SK-N-SH (cell line): ENCODE measurements around the gene MTTP. TPM values are rescaled to one million over a fixed set of nuclear protein-coding genes. Genes with fewer than 3 reads are reported as not detected.

Experiments used
- CTCF ChIA-PET: fragments of 300-600, 350-600 bp; formaldehyde crosslinking; extraction: SDS; loops from one replicate; lab custom pipeline; 2021; lab: Yijun Ruan, JAX
- POLR2A ChIA-PET: fragments of 350-600 bp; sonication (Branson Sonifier 250); formaldehyde crosslinking; extraction: SDS; loops from one replicate; lab custom pipeline; 2020; ENCODE audit warnings: antibody characterized with exemption, inconsistent platforms; lab: Yijun Ruan, JAX
- DNase-seq: peaks from one replicate; pipeline ENCODE4 v3.0.0; 2012
- H2AFZ ChIP-seq: fragments of 200-600 bp; sonication (generic); 2 replicates; pipeline ENCODE4 v1.8.1; 2016; ENCODE audit warnings: antibody characterized with exemption, mild to moderate bottlenecking, low read depth
- H3F3A ChIP-seq: fragments of 200-600 bp; sonication (generic); replicated peaks from 2 replicates; pipeline ENCODE3; 2016; ENCODE audit warnings: antibody characterized with exemption, mild to moderate bottlenecking; ENCODE audit not compliant: insufficient read depth
- H3K27ac ChIP-seq, 2 experiments: fragments of 200-500 bp in 1 of 2; fragments of 200-600 bp in 1 of 2; sonication (Bioruptor generic) in 1 of 2; sonication (generic), shearing (Covaris generic) in 1 of 2; 2 replicates each; pipeline versions ENCODE4 v1.5.1 to v1.6.1; 2014 to 2016; ENCODE audit warnings: low read depth in 2 of 2, inconsistent platforms in 1 of 2, low read length in 1 of 2, mild to moderate bottlenecking in 1 of 2, mixed read lengths in 1 of 2
- H3K27me3 ChIP-seq: fragments of 200-600 bp; sonication (generic), shearing (Covaris generic); 2 replicates; pipeline ENCODE4 v1.6.1; 2016; ENCODE audit warnings: mixed run types; ENCODE audit not compliant: insufficient read depth
- H3K36me3 ChIP-seq, 2 experiments: fragments of 200-500 bp in 1 of 2; fragments of 200-600 bp in 1 of 2; sonication (Bioruptor generic) in 1 of 2; sonication (generic) in 1 of 2; replicated peaks in 1 of 2; 2 replicates each; pipeline versions ENCODE3 to v1.5.1; 2014 to 2016; ENCODE audit warnings: low read length in 1 of 2, mild to moderate bottlenecking in 1 of 2; ENCODE audit not compliant: insufficient read depth in 2 of 2, control insufficient read depth in 1 of 2
- H3K4me1 ChIP-seq, 2 experiments: fragments of 200-500 bp in 1 of 2; fragments of 200-600 bp in 1 of 2; sonication (Bioruptor generic) in 1 of 2; sonication (generic), shearing (Covaris generic) in 1 of 2; 2 replicates each; pipeline versions ENCODE4 v1.5.1 to v1.6.1; 2014 to 2016; ENCODE audit warnings: low read depth in 1 of 2, low read length in 1 of 2, mixed run types in 1 of 2; ENCODE audit not compliant: insufficient read depth in 2 of 2, control insufficient read depth in 1 of 2
- H3K4me2 ChIP-seq: fragments of 200-600 bp; sonication (generic), shearing (Covaris generic); 2 replicates; pipeline ENCODE4 v1.6.1; 2017; ENCODE audit warnings: mixed run types
- H3K4me3 ChIP-seq, 2 experiments: fragments of 200-500 bp in 1 of 2; fragments of 200-600 bp in 1 of 2; sonication (Bioruptor generic) in 1 of 2; sonication (generic), shearing (Covaris generic) in 1 of 2; 2 replicates each; pipeline versions ENCODE4 v1.5.1 to v1.8.1; 2014 to 2016; ENCODE audit warnings: low read depth in 2 of 2, inconsistent platforms in 1 of 2, low read length in 1 of 2, mild to moderate bottlenecking in 1 of 2, mixed read lengths in 1 of 2, moderate library complexity in 1 of 2
- H3K79me2 ChIP-seq: fragments of 200-600 bp; sonication (generic); 2 replicates; pipeline ENCODE4 v1.8.1; 2017; ENCODE audit warnings: mild to moderate bottlenecking; ENCODE audit not compliant: insufficient read depth
- H3K9ac ChIP-seq: fragments of 200-600 bp; sonication (generic); 2 replicates; pipeline ENCODE4 v1.6.1; 2017; ENCODE audit warnings: mixed run types
- H3K9me2 ChIP-seq: fragments of 200-600 bp; sonication (generic); 2 replicates; pipeline ENCODE4 v1.6.1; 2017; ENCODE audit warnings: mixed run types
- H3K9me3 ChIP-seq: fragments of 200-600 bp; sonication (generic); 2 replicates; pipeline ENCODE4 v1.6.1; 2017; ENCODE audit warnings: mixed run types, mild to moderate bottlenecking, moderate library complexity
- H4K20me1 ChIP-seq: fragments of 200-600 bp; sonication (generic); 2 replicates; pipeline ENCODE4 v1.6.1; 2017; ENCODE audit warnings: mild to moderate bottlenecking, mixed run types; ENCODE audit not compliant: insufficient read depth
- CHD2 ChIP-seq: fragments of 150-350 bp; IDR thresholded peaks from 2 replicates; pipeline ENCODE4 v1.6.1; 2018; ENCODE audit warnings: low read length; ENCODE audit not compliant: partially characterized antibody
- EP300 ChIP-seq, 2 experiments: IDR thresholded peaks; 2 replicates each; pipeline versions ENCODE4 v1.4.0 to v1.6.1; 2012; ENCODE audit warnings: borderline replicate concordance in 1 of 2, low read depth in 1 of 2, low read length in 1 of 2
- FOSL2 ChIP-seq: IDR thresholded peaks from 2 replicates; pipeline ENCODE4 v1.4.0; 2012; ENCODE audit warnings: low read depth, mild to moderate bottlenecking, moderate library complexity, borderline replicate concordance
- GABPA ChIP-seq: IDR thresholded peaks from 2 replicates; pipeline ENCODE4 v1.4.0; 2012; ENCODE audit warnings: low read depth, mild to moderate bottlenecking
- GATA2 ChIP-seq: sonication (generic); formaldehyde crosslinking; IDR thresholded peaks from 2 replicates; pipeline ENCODE4 v1.5.0; 2020; ENCODE audit warnings: mild to moderate bottlenecking, missing genetic modification reagents
- JUND ChIP-seq: IDR thresholded peaks from 2 replicates; pipeline ENCODE4 v1.4.0; 2012
- MAX ChIP-seq: IDR thresholded peaks from 2 replicates; pipeline ENCODE4 v1.4.0; 2012; ENCODE audit warnings: low read depth
- MXI1 ChIP-seq: IDR thresholded peaks from 2 replicates; pipeline ENCODE4 v1.6.1; 2012; ENCODE audit warnings: mild to moderate bottlenecking, low read depth, low read length, improper control_type of control experiment
- NFIC ChIP-seq: IDR thresholded peaks from 2 replicates; pipeline ENCODE4 v1.4.0; 2012; ENCODE audit warnings: borderline replicate concordance
- RAD21 ChIP-seq: IDR thresholded peaks from 2 replicates; pipeline ENCODE4 v1.6.1; 2012; ENCODE audit warnings: mild to moderate bottlenecking, low read length
- RCOR1 ChIP-seq: fragments of 150-350 bp; IDR thresholded peaks from 2 replicates; pipeline ENCODE4 v1.6.1; 2017; ENCODE audit warnings: antibody characterized with exemption, low read length
- RFX5 ChIP-seq: IDR thresholded peaks from 2 replicates; pipeline ENCODE4 v1.6.1; 2012; ENCODE audit warnings: mild to moderate bottlenecking, improper control_type of control experiment, low read length
- TCF12 ChIP-seq: IDR thresholded peaks from 2 replicates; pipeline ENCODE4 v1.4.0; 2012
- YY1 ChIP-seq: IDR thresholded peaks from 2 replicates; pipeline ENCODE4 v1.4.0; 2012; ENCODE audit warnings: low read depth, mild to moderate bottlenecking
- WGBS: methylation state at CpG from one replicate; pipeline ENCODE4 v1.1.6; 2017; ENCODE audit warnings: low lambda C conversion rate; 5-methylcytosine and 5-hydroxymethylcytosine counted together
- polyA plus RNA-seq, 3 experiments: library from polyadenylated mRNA; depleted of rRNA; stranded (reverse); fragments of >200 nt; gene quantifications; 2 replicates each; pipeline ENCODE4 v1.2.3, GENCODE V29; 2012
- TF ChIP-seq, protein P1 (sequence below): fragments of 150-350 bp; IDR thresholded peaks from 2 replicates; pipeline ENCODE4 v1.6.1; 2017; ENCODE audit warnings: antibody characterized with exemption, low read length, low read depth, borderline replicate concordance

Gene MTTP
- polyA plus RNA-seq, 1 of the 3 experiments (the other 2 are of a cell fraction) = not detected

- H3K36me3 ChIP-seq = no peaks in the 10 kb centered on the region
- no peak overlapping the region for H2AFZ ChIP-seq
- no peak for DNase-seq
- TF ChIP-seq GABPA (no peak), NFIC (no peak), RCOR1 (no peak), MXI1 (no peak), CHD2 (no peak), MAX (no peak), GATA2 (CRISPR knock-in tag) (no peak), RFX5 (no peak), JUND (no peak), RAD21 (no peak), FOSL2 (no peak), EP300 (IDR thresholded peaks at IDR 0.05; ENCODE audit: borderline replicate concordance in 1 of 2, low read depth in 1 of 2, low read length in 1 of 2) (no peak)
- TF ChIP-seq, protein P1, sequence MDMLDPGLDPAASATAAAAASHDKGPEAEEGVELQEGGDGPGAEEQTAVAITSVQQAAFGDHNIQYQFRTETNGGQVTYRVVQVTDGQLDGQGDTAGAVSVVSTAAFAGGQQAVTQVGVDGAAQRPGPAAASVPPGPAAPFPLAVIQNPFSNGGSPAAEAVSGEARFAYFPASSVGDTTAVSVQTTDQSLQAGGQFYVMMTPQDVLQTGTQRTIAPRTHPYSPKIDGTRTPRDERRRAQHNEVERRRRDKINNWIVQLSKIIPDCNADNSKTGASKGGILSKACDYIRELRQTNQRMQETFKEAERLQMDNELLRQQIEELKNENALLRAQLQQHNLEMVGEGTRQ = no peak
- peaks cover 3% of the 10 kb centered on the region for H3F3A ChIP-seq
- no peak overlapping the region for H3K9ac ChIP-seq
- no peaks in the 10 kb centered on the region for H3K9me3 ChIP-seq
- no peaks in the 10 kb centered on the region for H3K79me2 ChIP-seq
- H3K27ac ChIP-seq = no peak overlapping the region
- no peak overlapping the region for H3K4me2 ChIP-seq
- H3K27me3 ChIP-seq = no peaks in the 10 kb centered on the region
- no peaks in the 10 kb centered on the region for H3K9me2 ChIP-seq
- ChIA-PET POLR2A (no interaction called here), CTCF (interaction anchor here (1.0 kb wide), 1 partner anchor 14 kb away, joined by 4 read pairs; no protein-coding TSS in a partner anchor)
- H4K20me1 ChIP-seq = no peaks in the 10 kb centered on the region
- H3K4me3 ChIP-seq = no peak overlapping the region
- no peaks in the 10 kb centered on the region for H3K4me1 ChIP-seq
Observed at GRCh38 chr4:99587309-99587708, 12.7 kb downstream of the MTTP start.

DNA sequence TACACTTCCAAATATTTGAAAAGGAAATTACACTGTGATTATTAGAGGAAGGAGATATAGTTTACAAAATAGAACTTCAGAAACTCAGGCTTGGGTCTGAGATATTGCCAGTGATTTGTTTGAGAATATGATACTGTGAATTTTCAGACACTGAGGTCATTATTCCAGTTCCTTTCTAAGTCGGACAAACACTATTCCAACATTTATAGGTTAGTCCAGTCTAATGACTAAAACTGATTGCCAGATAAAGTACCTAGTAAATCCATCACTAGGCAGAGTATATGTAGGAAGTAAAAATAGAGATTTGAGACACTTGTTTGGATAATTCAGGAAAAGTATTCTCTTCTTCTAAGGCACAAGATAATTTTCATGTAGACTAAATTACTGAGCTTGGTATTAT lies 13.2 kb downstream of the MTTP start:
- no peaks in the 10 kb centered on the region for H3K27me3 ChIP-seq
- 8% methylated on average over 1 of the region's 1 CpG for WGBS
- H3K9me3 ChIP-seq = no peaks in the 10 kb centered on the region
- no peak overlapping the region for H2AFZ ChIP-seq
- no peak for TF ChIP-seq TCF12
- TF ChIP-seq MAX = no peak
- no peak for TF ChIP-seq FOSL2
- no peak for TF ChIP-seq YY1
- TF ChIP-seq RCOR1 = no peak
- H3K79me2 ChIP-seq = no peaks in the 10 kb centered on the region
- no peaks in the 10 kb centered on the region for H4K20me1 ChIP-seq
- H3K9me2 ChIP-seq = no peaks in the 10 kb centered on the region
- CTCF ChIA-PET = interaction anchor here (0.9 kb wide), 1 partner anchor 23 kb away, joined by 3 read pairs; no protein-coding TSS in a partner anchor
- POLR2A ChIA-PET = no interaction called here
- no peak overlapping the region for H3K4me3 ChIP-seq
- no peak overlapping the region for H3K4me2 ChIP-seq
- H3K27ac ChIP-seq = no peak overlapping the region
- no peak for DNase-seq
- peaks cover 3% of the 10 kb centered on the region for H3F3A ChIP-seq
- no peaks in the 10 kb centered on the region for H3K36me3 ChIP-seq
- H3K4me1 ChIP-seq = no peaks in the 10 kb centered on the region
- H3K9ac ChIP-seq = no peak overlapping the region
